HepG2 (cell line): ENCODE measurements around the gene TNP2. TPM values are rescaled to one million over a fixed set of nuclear protein-coding genes. Genes with fewer than 3 reads are reported as not detected.

Experiments used
- CBX5 ChIP-seq: sonication (generic); formaldehyde crosslinking; IDR thresholded peaks from 2 replicates; pipeline ENCODE4 v1.4.0; 2020; ENCODE audit warnings: missing genetic modification reagents, borderline replicate concordance
- DNMT1 ChIP-seq: sonication (generic); formaldehyde crosslinking; IDR thresholded peaks from 2 replicates; pipeline ENCODE4 v1.5.1; 2020; ENCODE audit warnings: mild to moderate bottlenecking, missing genetic modification reagents
- MAZ ChIP-seq, 2 experiments: sonication (generic) in 1 of 2; formaldehyde crosslinking in 1 of 2; IDR thresholded peaks; 2 replicates each; pipeline versions ENCODE4 v1.5.0 to v1.6.1; 2012 to 2020; ENCODE audit warnings: low read depth in 2 of 2, mild to moderate bottlenecking in 2 of 2, borderline replicate concordance in 1 of 2, improper control_type of control experiment in 1 of 2, low read length in 1 of 2, missing genetic modification reagents in 1 of 2, moderate library complexity in 1 of 2
- MED1 ChIP-seq: sonication (generic); formaldehyde crosslinking; IDR thresholded peaks from 2 replicates; pipeline ENCODE4 v1.4.0; 2020; ENCODE audit warnings: missing genetic modification reagents
- NFATC3 ChIP-seq: sonication (generic); formaldehyde crosslinking; IDR thresholded peaks from 2 replicates; pipeline ENCODE4 v1.5.1; 2020; ENCODE audit warnings: mild to moderate bottlenecking, missing genetic modification reagents
- NFKBIZ ChIP-seq: IDR thresholded peaks from 2 replicates; pipeline ENCODE4 v1.6.1; 2018; ENCODE audit warnings: missing genetic modification reagents, missing compliant biosample characterization
- REL ChIP-seq: sonication (generic); formaldehyde crosslinking; conservative IDR thresholded peaks from 2 replicates; pipeline ENCODE4 v1.8.0; 2022; ENCODE audit warnings: mild to moderate bottlenecking, missing genetic modification reagents, moderate library complexity
- ZNF230 ChIP-seq: sonication (generic); formaldehyde crosslinking; IDR thresholded peaks from 2 replicates; pipeline ENCODE4 v1.4.0; 2020; ENCODE audit warnings: mild to moderate bottlenecking, missing genetic modification reagents
- polyA plus RNA-seq, 8 experiments: library from polyadenylated mRNA; depleted of rRNA in 3 of 8; stranded (reverse) in 7 of 8; unstranded in 1 of 8; fragments of >200 nt; fragmentation: Illumina TruSeq in 4 of 8; extraction: Trizol in 4 of 8; gene quantifications; 2 replicates each; pipeline versions ENCODE4 v1.2.1 to v1.2.3, GENCODE V29; 2011 to 2016; ENCODE audit warnings: low read depth in 4 of 8, missing spikeins in 1 of 8, mixed read lengths in 1 of 8; ENCODE audit not compliant: insufficient read depth in 1 of 8
- total RNA-seq, 5 experiments: library from RNA; depleted of rRNA; stranded (reverse); fragments of >200 nt; fragmentation: Illumina TruSeq; extraction: Trizol; gene quantifications; 2 replicates each; pipeline ENCODE4 v1.2.3, GENCODE V29; 2016; ENCODE audit warnings: low read depth in 1 of 5
- TF ChIP-seq, protein P1 (sequence below): sonication (generic); formaldehyde crosslinking; IDR thresholded peaks from 2 replicates; pipeline ENCODE4 v1.8.1; 2023; ENCODE audit warnings: mild to moderate bottlenecking, missing genetic modification reagents
- TF ChIP-seq, protein P2 (sequence below): sonication (generic); formaldehyde crosslinking; IDR thresholded peaks from 2 replicates; pipeline ENCODE4 v1.4.0; 2020; ENCODE audit warnings: missing genetic modification reagents
- TF ChIP-seq, protein P3 (sequence below): sonication (generic); formaldehyde crosslinking; IDR thresholded peaks from 2 replicates; pipeline ENCODE4 v1.5.0; 2020; ENCODE audit warnings: mild to moderate bottlenecking, missing genetic modification reagents, borderline replicate concordance
- TF ChIP-seq, protein P4 (sequence below): sonication (generic); formaldehyde crosslinking; IDR thresholded peaks from 2 replicates; pipeline ENCODE4 v1.5.0; 2020; ENCODE audit warnings: mild to moderate bottlenecking, missing genetic modification reagents
- TF ChIP-seq, protein P5 (sequence below): sonication (generic); formaldehyde crosslinking; IDR thresholded peaks from 2 replicates; pipeline ENCODE4 v1.4.0; 2020; ENCODE audit warnings: mild to moderate bottlenecking, missing genetic modification reagents
- TF ChIP-seq, protein P6 (sequence below): sonication (generic); formaldehyde crosslinking; IDR thresholded peaks from 2 replicates; pipeline ENCODE4 v1.4.0; 2020; ENCODE audit warnings: mild to moderate bottlenecking, missing genetic modification reagents

TNP2 gene
- total and polyA plus RNA-seq, 2 of the 13 experiments (the other 11 are each of a cell fraction or from before 2014, with no cell fraction given) = not detected

DNA sequence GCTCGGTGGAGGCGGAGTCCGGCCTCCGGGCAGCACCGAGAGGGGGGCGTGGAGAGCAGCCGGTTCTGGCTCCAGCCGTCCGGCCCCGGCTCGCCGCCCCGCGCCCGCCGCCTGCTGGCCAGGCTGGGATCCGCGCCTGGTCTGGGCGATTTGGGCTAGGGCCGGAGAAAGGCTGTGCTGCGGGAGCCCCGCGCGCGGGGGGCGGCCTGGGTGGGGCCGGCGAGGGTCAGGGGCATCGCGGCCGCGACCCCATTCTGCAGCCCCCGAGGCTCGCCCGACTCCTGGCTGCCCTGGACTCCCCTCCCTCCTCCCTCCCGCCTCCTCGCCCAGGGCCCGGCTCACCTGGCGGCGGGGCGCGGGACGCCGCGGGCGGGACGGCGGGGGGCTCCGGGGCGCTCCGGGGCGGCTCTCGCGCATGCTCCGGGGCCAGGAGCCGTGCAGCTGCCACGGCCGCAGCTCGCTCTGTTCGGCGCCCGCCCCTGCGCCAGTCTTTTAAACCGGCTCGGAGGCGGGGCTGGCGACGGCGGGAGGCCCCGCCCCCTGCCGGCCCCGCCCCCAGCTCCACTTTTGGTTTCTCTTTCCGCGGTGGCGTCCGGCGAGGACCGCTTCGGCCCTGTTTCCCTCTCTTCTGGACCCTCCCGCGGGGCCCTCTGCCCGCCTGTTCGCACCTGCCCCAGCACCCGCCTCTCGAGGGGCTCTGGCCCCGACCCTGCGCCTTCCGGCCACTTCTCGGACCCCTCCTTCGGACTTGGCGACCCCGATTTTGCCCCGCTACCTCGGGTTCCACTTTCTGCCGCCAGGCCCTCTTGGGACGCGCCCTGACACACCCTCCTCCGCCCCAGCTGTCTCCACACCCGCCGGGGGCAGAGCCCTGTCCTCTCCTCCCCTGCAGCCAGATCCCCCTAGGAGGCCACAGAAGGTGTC lies 13.1 kb downstream of the TNP2 start, which contains the start of gene SOCS1 (continued):
- TF ChIP-seq, protein P1, sequence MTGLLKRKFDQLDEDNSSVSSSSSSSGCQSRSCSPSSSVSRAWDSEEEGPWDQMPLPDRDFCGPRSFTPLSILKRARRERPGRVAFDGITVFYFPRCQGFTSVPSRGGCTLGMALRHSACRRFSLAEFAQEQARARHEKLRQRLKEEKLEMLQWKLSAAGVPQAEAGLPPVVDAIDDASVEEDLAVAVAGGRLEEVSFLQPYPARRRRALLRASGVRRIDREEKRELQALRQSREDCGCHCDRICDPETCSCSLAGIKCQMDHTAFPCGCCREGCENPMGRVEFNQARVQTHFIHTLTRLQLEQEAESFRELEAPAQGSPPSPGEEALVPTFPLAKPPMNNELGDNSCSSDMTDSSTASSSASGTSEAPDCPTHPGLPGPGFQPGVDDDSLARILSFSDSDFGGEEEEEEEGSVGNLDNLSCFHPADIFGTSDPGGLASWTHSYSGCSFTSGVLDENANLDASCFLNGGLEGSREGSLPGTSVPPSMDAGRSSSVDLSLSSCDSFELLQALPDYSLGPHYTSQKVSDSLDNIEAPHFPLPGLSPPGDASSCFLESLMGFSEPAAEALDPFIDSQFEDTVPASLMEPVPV (CRISPR knock-in tag) = peak; percentile 87
- TF ChIP-seq DNMT1 (CRISPR knock-in tag) (no peak), MAZ (IDR thresholded peaks at IDR 0.05; ENCODE audit: borderline replicate concordance, low read depth, low read length) (peak; percentile 88), MAZ (CRISPR knock-in tag; IDR thresholded peaks at IDR 0.05; ENCODE audit: low read depth) (peak; percentile 99), CBX5 (CRISPR knock-in tag) (peak; percentile 48), MED1 (CRISPR knock-in tag) (0 out of 2 replicates have a peak, but pooled peaks have one; percentile 16), REL (no peak; the same call in 1 of the 2 replicates), ZNF230 (CRISPR knock-in tag) (no peak), NFATC3 (CRISPR knock-in tag) (no peak; the same call in 1 of the 2 replicates), NFKBIZ (CRISPR knock-in tag) (peak; percentile 38; the same call in 1 of the 2 replicates)
- TF ChIP-seq, protein P2, sequence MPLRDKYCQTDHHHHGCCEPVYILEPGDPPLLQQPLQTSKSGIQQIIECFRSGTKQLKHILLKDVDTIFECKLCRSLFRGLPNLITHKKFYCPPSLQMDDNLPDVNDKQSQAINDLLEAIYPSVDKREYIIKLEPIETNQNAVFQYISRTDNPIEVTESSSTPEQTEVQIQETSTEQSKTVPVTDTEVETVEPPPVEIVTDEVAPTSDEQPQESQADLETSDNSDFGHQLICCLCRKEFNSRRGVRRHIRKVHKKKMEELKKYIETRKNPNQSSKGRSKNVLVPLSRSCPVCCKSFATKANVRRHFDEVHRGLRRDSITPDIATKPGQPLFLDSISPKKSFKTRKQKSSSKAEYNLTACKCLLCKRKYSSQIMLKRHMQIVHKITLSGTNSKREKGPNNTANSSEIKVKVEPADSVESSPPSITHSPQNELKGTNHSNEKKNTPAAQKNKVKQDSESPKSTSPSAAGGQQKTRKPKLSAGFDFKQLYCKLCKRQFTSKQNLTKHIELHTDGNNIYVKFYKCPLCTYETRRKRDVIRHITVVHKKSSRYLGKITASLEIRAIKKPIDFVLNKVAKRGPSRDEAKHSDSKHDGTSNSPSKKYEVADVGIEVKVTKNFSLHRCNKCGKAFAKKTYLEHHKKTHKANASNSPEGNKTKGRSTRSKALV (CRISPR knock-in tag) = peak; percentile 51; the same call in 1 of the 2 replicates
- TF ChIP-seq, protein P3, sequence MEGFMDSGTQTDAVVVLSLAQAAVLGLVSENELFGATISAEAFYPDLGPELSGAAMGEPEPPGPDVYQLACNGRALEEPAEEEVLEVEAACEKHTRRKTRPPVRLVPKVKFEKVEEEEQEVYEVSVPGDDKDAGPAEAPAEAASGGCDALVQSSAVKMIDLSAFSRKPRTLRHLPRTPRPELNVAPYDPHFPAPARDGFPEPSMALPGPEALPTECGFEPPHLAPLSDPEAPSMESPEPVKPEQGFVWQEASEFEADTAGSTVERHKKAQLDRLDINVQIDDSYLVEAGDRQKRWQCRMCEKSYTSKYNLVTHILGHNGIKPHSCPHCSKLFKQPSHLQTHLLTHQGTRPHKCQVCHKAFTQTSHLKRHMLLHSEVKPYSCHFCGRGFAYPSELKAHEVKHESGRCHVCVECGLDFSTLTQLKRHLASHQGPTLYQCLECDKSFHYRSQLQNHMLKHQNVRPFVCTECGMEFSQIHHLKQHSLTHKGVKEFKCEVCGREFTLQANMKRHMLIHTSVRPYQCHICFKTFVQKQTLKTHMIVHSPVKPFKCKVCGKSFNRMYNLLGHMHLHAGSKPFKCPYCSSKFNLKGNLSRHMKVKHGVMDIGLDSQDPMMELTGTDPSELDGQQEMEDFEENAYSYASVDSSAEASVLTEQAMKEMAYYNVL (CRISPR knock-in tag) = no peak; the same call in 1 of the 2 replicates
- TF ChIP-seq, protein P4, sequence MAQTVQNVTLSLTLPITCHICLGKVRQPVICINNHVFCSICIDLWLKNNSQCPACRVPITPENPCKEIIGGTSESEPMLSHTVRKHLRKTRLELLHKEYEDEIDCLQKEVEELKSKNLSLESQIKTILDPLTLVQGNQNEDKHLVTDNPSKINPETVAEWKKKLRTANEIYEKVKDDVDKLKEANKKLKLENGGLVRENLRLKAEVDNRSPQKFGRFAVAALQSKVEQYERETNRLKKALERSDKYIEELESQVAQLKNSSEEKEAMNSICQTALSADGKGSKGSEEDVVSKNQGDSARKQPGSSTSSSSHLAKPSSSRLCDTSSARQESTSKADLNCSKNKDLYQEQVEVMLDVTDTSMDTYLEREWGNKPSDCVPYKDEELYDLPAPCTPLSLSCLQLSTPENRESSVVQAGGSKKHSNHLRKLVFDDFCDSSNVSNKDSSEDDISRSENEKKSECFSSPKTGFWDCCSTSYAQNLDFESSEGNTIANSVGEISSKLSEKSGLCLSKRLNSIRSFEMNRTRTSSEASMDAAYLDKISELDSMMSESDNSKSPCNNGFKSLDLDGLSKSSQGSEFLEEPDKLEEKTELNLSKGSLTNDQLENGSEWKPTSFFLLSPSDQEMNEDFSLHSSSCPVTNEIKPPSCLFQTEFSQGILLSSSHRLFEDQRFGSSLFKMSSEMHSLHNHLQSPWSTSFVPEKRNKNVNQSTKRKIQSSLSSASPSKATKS (CRISPR knock-in tag) = no peak
- TF ChIP-seq, protein P5, sequence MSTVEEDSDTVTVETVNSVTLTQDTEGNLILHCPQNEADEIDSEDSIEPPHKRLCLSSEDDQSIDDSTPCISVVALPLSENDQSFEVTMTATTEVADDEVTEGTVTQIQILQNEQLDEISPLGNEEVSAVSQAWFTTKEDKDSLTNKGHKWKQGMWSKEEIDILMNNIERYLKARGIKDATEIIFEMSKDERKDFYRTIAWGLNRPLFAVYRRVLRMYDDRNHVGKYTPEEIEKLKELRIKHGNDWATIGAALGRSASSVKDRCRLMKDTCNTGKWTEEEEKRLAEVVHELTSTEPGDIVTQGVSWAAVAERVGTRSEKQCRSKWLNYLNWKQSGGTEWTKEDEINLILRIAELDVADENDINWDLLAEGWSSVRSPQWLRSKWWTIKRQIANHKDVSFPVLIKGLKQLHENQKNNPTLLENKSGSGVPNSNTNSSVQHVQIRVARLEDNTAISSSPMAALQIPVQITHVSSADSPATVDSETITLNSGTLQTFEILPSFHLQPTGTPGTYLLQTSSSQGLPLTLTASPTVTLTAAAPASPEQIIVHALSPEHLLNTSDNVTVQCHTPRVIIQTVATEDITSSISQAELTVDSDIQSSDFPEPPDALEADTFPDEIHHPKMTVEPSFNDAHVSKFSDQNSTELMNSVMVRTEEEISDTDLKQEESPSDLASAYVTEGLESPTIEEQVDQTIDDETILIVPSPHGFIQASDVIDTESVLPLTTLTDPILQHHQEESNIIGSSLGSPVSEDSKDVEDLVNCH (CRISPR knock-in tag) = no peak
- TF ChIP-seq, protein P6, sequence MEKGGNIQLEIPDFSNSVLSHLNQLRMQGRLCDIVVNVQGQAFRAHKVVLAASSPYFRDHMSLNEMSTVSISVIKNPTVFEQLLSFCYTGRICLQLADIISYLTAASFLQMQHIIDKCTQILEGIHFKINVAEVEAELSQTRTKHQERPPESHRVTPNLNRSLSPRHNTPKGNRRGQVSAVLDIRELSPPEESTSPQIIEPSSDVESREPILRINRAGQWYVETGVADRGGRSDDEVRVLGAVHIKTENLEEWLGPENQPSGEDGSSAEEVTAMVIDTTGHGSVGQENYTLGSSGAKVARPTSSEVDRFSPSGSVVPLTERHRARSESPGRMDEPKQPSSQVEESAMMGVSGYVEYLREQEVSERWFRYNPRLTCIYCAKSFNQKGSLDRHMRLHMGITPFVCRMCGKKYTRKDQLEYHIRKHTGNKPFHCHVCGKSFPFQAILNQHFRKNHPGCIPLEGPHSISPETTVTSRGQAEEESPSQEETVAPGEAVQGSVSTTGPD = 0 out of 2 replicates have a peak, but pooled peaks have one; percentile 66
